Cardiac fibroblast (primary cell): ENCODE measurements around the gene ZNF432.
A peak's percentile ranks its signal among the peaks of the same experiment; 100 is the strongest.

ENCODE experiments used
- DNase-seq, 2 donors: peaks; one replicate each; pipeline versions ENCODE4 v3.0.0 to v3.0.0-alpha.2; 2010; ENCODE audit warnings: low read depth in 2 of 2
- H3K4me3 ChIP-seq, 2 donors: replicated peaks in 1 of 2; 1 replicate in 1 of 2; 2 replicates in 1 of 2; pipeline ENCODE4 v1.5.1; 2011; ENCODE audit warnings: low read depth in 2 of 2, low read length in 2 of 2, mild to moderate bottlenecking in 2 of 2, moderate library complexity in 1 of 2
- TF ChIP-seq, protein P1 (sequence below): IDR thresholded peaks from one replicate; pipeline ENCODE4 v1.5.1; 2011; ENCODE audit warnings: low read depth, mild to moderate bottlenecking, low read length, inconsistent platforms

Gene ZNF432

DNA sequence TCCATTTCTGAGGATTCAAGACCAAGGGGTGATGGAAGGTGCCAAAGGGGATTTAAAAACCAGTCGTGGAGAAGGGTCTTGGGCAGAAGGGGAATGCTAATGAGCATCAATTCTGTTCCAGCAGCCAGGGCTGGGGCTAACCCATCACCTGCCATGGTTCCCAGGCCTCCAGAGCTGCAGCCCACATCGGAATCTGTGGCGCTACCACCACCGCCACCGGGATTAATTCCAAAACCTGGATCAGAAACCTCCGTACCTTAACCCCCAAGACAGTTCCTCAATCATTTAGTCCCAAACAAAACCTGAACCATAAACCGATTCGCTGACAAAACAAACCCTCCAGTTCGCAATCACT is 41.2 kb downstream of the ZNF432 start:
- TF ChIP-seq, protein P1, sequence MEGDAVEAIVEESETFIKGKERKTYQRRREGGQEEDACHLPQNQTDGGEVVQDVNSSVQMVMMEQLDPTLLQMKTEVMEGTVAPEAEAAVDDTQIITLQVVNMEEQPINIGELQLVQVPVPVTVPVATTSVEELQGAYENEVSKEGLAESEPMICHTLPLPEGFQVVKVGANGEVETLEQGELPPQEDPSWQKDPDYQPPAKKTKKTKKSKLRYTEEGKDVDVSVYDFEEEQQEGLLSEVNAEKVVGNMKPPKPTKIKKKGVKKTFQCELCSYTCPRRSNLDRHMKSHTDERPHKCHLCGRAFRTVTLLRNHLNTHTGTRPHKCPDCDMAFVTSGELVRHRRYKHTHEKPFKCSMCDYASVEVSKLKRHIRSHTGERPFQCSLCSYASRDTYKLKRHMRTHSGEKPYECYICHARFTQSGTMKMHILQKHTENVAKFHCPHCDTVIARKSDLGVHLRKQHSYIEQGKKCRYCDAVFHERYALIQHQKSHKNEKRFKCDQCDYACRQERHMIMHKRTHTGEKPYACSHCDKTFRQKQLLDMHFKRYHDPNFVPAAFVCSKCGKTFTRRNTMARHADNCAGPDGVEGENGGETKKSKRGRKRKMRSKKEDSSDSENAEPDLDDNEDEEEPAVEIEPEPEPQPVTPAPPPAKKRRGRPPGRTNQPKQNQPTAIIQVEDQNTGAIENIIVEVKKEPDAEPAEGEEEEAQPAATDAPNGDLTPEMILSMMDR, result no peak
- H3K4me3 ChIP-seq, result peak overlapping the region; percentile 65 to 88
- DNase-seq, result peak; percentile 12 to 14

DNA sequence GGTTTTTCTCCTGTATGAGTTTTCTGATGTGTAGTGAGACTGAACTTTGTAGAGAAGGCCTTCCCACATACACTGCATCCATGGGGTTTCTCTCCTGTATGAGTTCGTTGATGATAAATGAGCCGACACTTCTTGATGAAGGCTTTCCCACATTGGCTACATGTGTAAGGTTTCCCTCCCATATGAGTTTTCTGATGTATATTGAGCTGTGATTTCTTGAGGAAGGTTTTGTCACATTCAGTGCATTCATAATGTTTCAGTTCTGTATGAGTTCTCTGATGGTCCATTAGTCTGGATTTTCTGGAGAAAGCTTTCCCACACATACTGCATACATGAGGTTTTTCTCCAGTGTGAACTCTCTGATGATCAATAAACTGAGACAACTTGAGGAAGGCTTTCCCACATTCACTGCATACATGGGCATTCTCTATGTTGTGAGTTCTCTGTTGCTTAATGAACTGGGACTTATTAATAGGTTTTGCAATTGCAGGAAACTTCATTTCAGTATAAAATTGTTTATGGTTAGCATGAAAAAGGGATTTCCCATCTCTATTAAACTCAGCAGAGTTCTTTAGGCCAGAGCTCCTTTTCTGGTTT is 54.5 kb downstream of the ZNF432 start:
- TF ChIP-seq, protein P1, result no peak

DNA sequence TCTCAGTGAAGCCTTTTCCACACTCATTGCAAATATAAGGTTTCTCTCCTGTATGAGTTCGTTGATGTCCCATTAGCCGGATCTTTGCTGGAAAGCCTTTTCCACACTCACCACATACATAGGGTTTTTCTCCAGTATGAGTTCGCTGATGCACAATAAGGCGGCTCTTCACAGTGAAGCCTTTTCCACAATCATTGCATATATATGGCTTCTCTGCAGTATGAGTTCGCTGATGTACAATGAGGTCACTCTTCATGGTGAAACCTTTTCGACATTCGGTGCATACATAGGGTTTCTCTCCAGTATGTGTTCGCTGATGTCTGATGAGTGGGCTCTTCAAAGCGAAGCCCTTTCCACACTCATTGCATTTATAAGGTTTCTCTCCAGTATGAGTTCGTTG is 55.2 kb downstream of the ZNF432 start:
- H3K4me3 ChIP-seq, result no peak overlapping the region

More for the DNA sequence above, 54.5 kb downstream of the ZNF432 start:
- DNase-seq, result peak in 1 of 2 donors; percentile 9
- H3K4me3 ChIP-seq, result no peak overlapping the region

DNA sequence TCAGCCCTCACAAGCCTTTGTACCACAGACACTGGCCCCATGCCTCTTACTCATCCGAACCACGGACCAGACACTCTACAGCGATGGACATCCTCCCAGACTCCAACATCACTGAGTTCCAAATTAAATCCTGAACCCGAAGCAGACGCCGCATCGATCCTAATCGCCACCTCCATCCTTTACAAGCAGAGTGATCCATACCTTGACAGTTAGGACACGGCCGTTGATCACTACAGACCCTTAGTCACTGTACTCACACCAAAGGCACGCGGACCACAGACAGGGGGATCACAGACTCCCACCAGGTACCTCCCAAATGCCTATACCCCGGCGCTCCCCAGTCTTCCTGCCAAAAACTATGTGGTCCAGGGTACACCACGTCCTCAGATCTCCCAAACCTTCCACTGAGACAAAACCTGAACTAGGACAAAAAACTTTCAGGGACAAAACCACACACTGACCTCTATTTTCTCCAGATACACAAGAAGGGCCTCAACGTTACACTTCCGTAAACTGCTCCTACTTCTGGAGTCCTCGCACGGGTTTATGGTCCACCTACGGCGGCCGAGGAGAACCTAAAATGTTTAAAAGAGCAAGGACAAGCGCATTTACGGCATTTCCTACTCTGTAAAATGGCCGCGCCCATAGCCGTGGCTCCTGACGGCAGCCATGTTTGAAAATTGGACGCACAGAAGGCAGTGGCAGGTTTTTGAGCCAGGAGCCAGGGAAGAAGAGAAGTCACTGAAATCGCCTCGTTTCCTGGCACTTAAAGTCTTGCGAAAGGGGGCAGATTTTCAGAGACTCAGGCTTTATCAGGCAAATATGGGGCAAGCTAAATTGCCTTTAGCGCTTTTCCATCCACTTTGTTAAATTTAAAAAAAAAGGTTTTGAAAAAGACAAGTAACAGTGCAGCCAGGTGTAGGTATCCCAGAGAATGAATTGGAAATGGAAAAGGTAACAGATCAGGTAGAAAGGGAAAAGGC is 62.0 kb downstream of the ZNF432 start, which contains the start of gene ZNF350:
Gene ZNF350, minus strand, starts transcription at position 532 of the 983 bp plus-strand sequence. CDS start 12,480 bp downstream, outside the sequence.
- peak within 1 kb of the TSS; percentile 58 to 91 for H3K4me3 ChIP-seq
- TF ChIP-seq, protein P1, result no peak

More for the DNA sequence above, 55.2 kb downstream of the ZNF432 start:
- TF ChIP-seq, protein P1, result no peak
- DNase-seq, result no peak

DNA sequence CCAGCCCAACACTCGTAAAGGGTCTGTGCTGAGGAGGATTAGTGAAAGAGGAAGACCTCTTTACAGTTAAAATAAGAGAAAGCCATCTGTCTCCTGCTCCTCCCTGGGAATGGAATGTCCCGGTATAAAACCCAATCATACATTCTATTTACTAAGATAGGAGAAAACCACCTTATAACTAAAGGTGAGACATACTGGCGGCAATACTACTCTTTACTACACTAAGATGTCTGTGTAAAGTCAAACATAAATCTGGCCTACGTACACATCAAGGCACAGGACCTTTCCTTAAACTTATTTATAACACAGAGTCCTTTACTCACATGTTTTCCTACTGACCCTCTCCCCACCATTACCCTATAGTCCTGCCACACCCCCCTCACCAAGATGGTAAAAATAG is 65.3 kb downstream of the ZNF432 start:
- H3K4me3 ChIP-seq, result no peak overlapping the region
- TF ChIP-seq, protein P1, result no peak
- no peak for DNase-seq

More for the DNA sequence above, 62.0 kb downstream of the ZNF432 start, which contains the start of gene ZNF350:
- DNase-seq, result peak; percentile 97 to 98
